PC-9 (cell line): ENCODE data around the gene ADAMTS20. TPM values are rescaled to one million over a fixed set of nuclear protein-coding genes. Genes with fewer than 3 reads are reported as not detected.
A peak's percentile ranks its signal among the peaks of the same experiment; 100 is the strongest.

Source experiments
- BruUV-seq: library from RNA; stranded (reverse); fragments of 400-500 nt; replicated peaks from 2 replicates; lab custom pipeline; 2021; lab: Mats Ljungman, UMichigan
- CTCF ChIA-PET: fragments of 300-600 bp; sonication (Branson Sonifier 250); formaldehyde crosslinking; loops from one replicate; lab custom pipeline; 2022; ENCODE audit warnings: antibody characterized with exemption; lab: Charles Lee
- POLR2A ChIA-PET: fragments of 300-600 bp; sonication (Branson Sonifier 250); formaldehyde crosslinking; loops from one replicate; lab custom pipeline; 2022; ENCODE audit warnings: antibody characterized with exemption; ENCODE audit not compliant: unreplicated experiment; lab: Charles Lee
- DNase-seq, 2 experiments: peaks; one replicate each; pipeline versions ENCODE4 v3.0.0 to v3.0.0-alpha.2; 2015 to 2022; ENCODE audit warnings: mixed read lengths in 1 of 2
- H2AFZ ChIP-seq: fragments of 200-600 bp; sonication (generic); 2 replicates; pipeline ENCODE4 v1.8.1; 2017; ENCODE audit warnings: antibody characterized with exemption
- H3F3A ChIP-seq: fragments of 200-600 bp; sonication (generic); 2 replicates; pipeline ENCODE4 v1.8.1; 2017; ENCODE audit warnings: antibody characterized with exemption, mild to moderate bottlenecking, low read depth; ENCODE audit not compliant: insufficient read depth
- H3K27ac ChIP-seq: fragments of 200-600 bp; sonication (generic); 2 replicates; pipeline ENCODE4 v1.6.1; 2016; ENCODE audit warnings: mixed run types
- H3K27me3 ChIP-seq: fragments of 200-600 bp; sonication (generic); 2 replicates; pipeline ENCODE4 v1.6.1; 2016; ENCODE audit warnings: low read depth, mixed run types; ENCODE audit not compliant: insufficient read depth
- H3K36me3 ChIP-seq: fragments of 200-600 bp; sonication (generic); 2 replicates; pipeline ENCODE4 v1.6.1; 2016; ENCODE audit warnings: low read depth, mixed run types
- H3K4me1 ChIP-seq: fragments of 200-600 bp; sonication (generic); replicated peaks from 2 replicates; pipeline ENCODE4 v1.6.1; 2016; ENCODE audit warnings: mixed run types; ENCODE audit not compliant: insufficient read depth
- H3K4me2 ChIP-seq: fragments of 200-600 bp; sonication (generic); 2 replicates; pipeline ENCODE4 v1.6.1; 2017; ENCODE audit warnings: mixed run types
- H3K4me3 ChIP-seq: fragments of 200-600 bp; sonication (generic); 2 replicates; pipeline ENCODE4 v1.6.1; 2016; ENCODE audit warnings: mixed run types
- H3K79me2 ChIP-seq: fragments of 200-600 bp; sonication (generic); 2 replicates; pipeline ENCODE4 v1.6.1; 2017; ENCODE audit warnings: low read depth, mixed run types
- H3K9me2 ChIP-seq: fragments of 200-600 bp; sonication (generic); 2 replicates; pipeline ENCODE4 v1.8.1; 2017; ENCODE audit warnings: mild to moderate bottlenecking; ENCODE audit not compliant: insufficient read depth
- H3K9me3 ChIP-seq: fragments of 200-600 bp; sonication (generic); 2 replicates; pipeline ENCODE4 v1.8.1; 2016; ENCODE audit warnings: low read depth; ENCODE audit not compliant: insufficient read depth
- H4K20me1 ChIP-seq: fragments of 200-600 bp; sonication (generic); 2 replicates; pipeline ENCODE4 v1.8.1; 2017; ENCODE audit not compliant: insufficient read depth
- EZH2 ChIP-seq: fragments of 200-600 bp; sonication (generic); IDR thresholded peaks from 2 replicates; pipeline ENCODE4 v1.8.0; 2017; ENCODE audit warnings: antibody characterized with exemption, low read depth
- intact Hi-C: fragments of 100-400 bp; cut with micrococcal nuclease; formaldehyde crosslinking; loops from one replicate; pipeline ENCODE4 v1.10.0; 2022; ENCODE audit not compliant: unreplicated experiment
- total RNA-seq: library from RNA; stranded (reverse); gene quantifications from 2 replicates; pipeline ENCODE4 v1.2.3, GENCODE V29; 2021
- TF ChIP-seq, protein P1 (sequence below): fragments of 200-600 bp; sonication (generic); conservative IDR thresholded peaks from 2 replicates; pipeline ENCODE4 v1.6.1; 2017; ENCODE audit warnings: mixed run types, antibody characterized with exemption, mild to moderate bottlenecking, moderate library complexity

The ADAMTS20 gene
- total RNA-seq, 1 experiment from 2014 or later: 1.0 TPM

DNA sequence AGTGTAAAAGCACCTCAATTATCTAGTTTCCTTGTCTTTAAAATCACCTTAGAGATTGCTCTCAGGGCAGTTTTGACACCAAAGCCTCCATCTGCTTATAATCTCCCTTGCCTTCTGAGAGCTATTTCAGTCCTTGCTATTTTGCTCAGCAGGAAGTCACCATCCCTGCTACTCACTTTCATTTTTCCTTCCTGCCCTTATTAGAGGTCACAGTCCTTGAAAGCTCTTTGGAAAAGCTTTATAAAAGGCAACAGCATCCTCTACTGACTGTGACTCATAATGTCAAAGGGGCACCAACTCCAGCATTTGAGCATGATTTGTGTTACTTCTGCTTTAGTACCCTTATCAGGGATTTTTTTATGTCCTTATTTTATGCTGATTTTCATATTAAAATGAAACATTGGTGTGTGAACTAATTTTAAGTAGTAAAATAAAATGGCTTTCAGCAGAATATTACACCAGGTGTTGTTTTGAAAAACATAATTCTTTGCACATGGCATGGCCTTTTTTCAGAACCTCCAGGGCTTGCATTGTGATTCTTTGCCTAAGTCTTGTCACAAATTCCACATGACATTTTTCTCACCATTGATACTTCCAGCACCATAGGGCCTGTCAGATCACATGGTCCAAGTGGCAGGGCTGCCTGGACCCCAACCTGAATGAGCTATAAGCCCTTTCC, 213.0 kb downstream of the ADAMTS20 start:
- BruUV-seq: no TSS peak
- no peak overlapping the region for H3K4me3 ChIP-seq
- H4K20me1 ChIP-seq: no peaks in the 10 kb centered on the region
- CTCF ChIA-PET: interaction anchor here (0.5 to 1.1 kb wide), 2 partner anchors 544 to 1034 kb away, joined by 3 read pairs; no protein-coding TSS in a partner anchor
- H3K36me3 ChIP-seq: no peaks in the 10 kb centered on the region
- POLR2A ChIA-PET: interaction anchor here (0.7 kb wide), 1 partner anchor 189 kb away, joined by 9 read pairs; no protein-coding TSS in a partner anchor
- no peaks in the 10 kb centered on the region for H3K9me3 ChIP-seq
- H3K79me2 ChIP-seq: no peaks in the 10 kb centered on the region
- no peak overlapping the region for H2AFZ ChIP-seq
- no peaks in the 10 kb centered on the region for H3K4me1 ChIP-seq
- intact Hi-C loops: loop anchor here (5.0 to 10.0 kb wide), 4 partner anchors 57 to 1212 kb away; no protein-coding TSS in a partner anchor
- H3K27me3 ChIP-seq: no peaks in the 10 kb centered on the region
- 0 out of 2 replicates have a peak overlapping the region, but pooled peaks have one; percentile 20 for H3K4me2 ChIP-seq
- no peaks in the 10 kb centered on the region for H3K9me2 ChIP-seq
- H3K27ac ChIP-seq: no peak overlapping the region
- TF ChIP-seq, protein P1, sequence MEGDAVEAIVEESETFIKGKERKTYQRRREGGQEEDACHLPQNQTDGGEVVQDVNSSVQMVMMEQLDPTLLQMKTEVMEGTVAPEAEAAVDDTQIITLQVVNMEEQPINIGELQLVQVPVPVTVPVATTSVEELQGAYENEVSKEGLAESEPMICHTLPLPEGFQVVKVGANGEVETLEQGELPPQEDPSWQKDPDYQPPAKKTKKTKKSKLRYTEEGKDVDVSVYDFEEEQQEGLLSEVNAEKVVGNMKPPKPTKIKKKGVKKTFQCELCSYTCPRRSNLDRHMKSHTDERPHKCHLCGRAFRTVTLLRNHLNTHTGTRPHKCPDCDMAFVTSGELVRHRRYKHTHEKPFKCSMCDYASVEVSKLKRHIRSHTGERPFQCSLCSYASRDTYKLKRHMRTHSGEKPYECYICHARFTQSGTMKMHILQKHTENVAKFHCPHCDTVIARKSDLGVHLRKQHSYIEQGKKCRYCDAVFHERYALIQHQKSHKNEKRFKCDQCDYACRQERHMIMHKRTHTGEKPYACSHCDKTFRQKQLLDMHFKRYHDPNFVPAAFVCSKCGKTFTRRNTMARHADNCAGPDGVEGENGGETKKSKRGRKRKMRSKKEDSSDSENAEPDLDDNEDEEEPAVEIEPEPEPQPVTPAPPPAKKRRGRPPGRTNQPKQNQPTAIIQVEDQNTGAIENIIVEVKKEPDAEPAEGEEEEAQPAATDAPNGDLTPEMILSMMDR: peak; percentile 54; the same call in 1 of the 2 replicates
- no peak for TF ChIP-seq EZH2
- DNase-seq: peak; percentile 9 to 52
- H3F3A ChIP-seq: no peaks in the 10 kb centered on the region

DNA sequence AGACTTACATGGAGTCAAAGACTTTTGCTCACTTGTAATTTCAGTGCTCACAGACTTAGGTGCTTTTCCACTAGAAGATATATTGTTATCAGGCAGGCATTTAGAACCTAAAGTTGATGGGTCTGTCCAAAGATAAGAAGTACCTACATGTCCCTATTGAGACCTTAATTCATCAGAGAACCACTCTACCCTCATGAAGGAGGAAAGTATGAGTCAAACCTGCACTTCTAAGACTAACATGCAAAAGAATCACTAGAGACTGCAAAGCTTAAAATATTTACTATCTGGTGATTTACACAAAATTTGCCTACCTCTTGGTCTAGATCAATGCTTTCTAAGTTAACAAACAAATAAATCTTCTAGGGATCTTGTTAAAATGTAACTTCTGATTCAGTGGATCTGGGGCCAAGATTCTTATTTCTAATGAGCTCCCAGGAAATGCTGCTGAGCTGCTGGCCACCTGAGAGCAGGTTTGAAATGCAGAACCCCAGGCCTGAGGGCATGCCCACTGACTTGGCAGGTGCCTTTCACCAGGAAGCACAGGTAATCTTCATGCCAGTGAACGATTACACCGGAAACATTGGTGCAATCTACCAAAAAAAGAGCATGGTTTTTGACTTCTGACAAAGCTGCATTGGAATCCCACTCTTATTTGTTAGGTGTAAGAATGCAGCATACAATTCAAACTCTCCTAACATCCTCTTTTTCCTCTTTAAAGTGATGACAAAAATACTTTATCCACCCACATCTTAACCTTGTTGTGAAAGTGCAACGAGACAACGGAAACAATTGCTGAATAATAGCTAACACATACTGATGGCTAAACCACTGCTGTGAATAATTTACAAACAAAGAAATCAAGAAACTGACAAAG, 214.2 kb downstream of the ADAMTS20 start:
- no peaks in the 10 kb centered on the region for H3K9me3 ChIP-seq
- TF ChIP-seq, protein P1: no peak
- no peak for TF ChIP-seq EZH2
- no peaks in the 10 kb centered on the region for H3K79me2 ChIP-seq
- no peaks in the 10 kb centered on the region for H4K20me1 ChIP-seq
- no peaks in the 10 kb centered on the region for H3K9me2 ChIP-seq
- no peak for DNase-seq
- ChIA-PET CTCF (interaction anchor here (0.5 to 0.7 kb wide), 2 partner anchors 162 to 827 kb away, joined by 3 to 14 read pairs; no protein-coding TSS in a partner anchor), POLR2A (no interaction called here)
- H3F3A ChIP-seq: no peaks in the 10 kb centered on the region
- no peak overlapping the region for H2AFZ ChIP-seq
- no TSS peak for BruUV-seq
- H3K4me1 ChIP-seq: no peaks in the 10 kb centered on the region
- intact Hi-C loops: loop anchor here (1.0 to 10.0 kb wide), 5 partner anchors 56 to 1211 kb away; no protein-coding TSS in a partner anchor
- H3K4me3 ChIP-seq: no peak overlapping the region
- H3K4me2 ChIP-seq: no peak overlapping the region
- no peak overlapping the region for H3K27ac ChIP-seq
- no peaks in the 10 kb centered on the region for H3K27me3 ChIP-seq
- no peaks in the 10 kb centered on the region for H3K36me3 ChIP-seq

DNA sequence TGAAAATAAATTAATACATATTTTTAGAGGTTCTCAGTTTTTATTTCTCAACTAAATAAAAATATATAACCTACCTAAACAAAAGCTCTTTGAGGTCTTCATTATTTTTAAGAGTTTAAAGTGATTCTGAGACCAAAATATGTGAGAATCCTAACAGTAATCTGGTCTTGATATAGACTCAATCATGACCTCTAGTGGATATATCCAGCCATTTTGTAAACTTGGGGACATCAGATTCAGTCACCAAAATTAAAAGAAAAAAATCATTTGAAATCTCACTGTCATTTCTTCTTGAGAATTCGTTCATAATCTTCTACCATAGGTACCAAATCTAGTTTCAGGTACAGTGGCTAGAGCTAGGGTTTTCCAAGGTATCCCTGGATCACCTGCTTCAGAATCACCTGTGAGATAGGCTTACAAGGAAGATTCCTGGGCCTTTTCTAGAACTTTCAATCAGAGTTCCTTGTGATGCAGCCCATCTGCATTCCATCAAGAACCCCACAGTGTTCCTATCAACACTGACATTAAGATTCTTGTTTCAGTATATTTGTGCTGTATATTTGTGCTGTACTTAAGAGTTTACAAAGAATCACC, 214.9 kb downstream of the ADAMTS20 start:
- Histone ChIP-seq H3K79me2 (no peaks in the 10 kb centered on the region), H3K9me2 (no peaks in the 10 kb centered on the region), H3K9me3 (no peaks in the 10 kb centered on the region), H3F3A (no peaks in the 10 kb centered on the region), H4K20me1 (no peaks in the 10 kb centered on the region), H3K36me3 (no peaks in the 10 kb centered on the region), H2AFZ (no peak overlapping the region), H3K27me3 (no peaks in the 10 kb centered on the region), H3K4me3 (no peak overlapping the region), H3K27ac (no peak overlapping the region), H3K4me2 (no peak overlapping the region), H3K4me1 (no peaks in the 10 kb centered on the region)
- no TSS peak for BruUV-seq
- CTCF ChIA-PET: interaction anchor here (0.7 kb wide), 1 partner anchor 826 kb away, joined by 3 read pairs; no protein-coding TSS in a partner anchor
- intact Hi-C loops: loop anchor here (1.0 to 10.0 kb wide), 5 partner anchors 55 to 1210 kb away; no protein-coding TSS in a partner anchor
- POLR2A ChIA-PET: no interaction called here
- TF ChIP-seq, protein P1: peak; percentile 77
- TF ChIP-seq EZH2: no peak
- no peak for DNase-seq
